HFFc6 (cell line): ENCODE results near the gene ADGRB2. TPM values are rescaled to one million over a fixed set of nuclear protein-coding genes. Genes with fewer than 3 reads are reported as not detected.

Experiments
- DNase-seq: peaks from one replicate; pipeline ENCODE4 v3.0.0-alpha.2; 2018
- H3K27ac Mint-ChIP-seq: 2 replicates; pipeline ENCODE4 v1.8.0; 2020; ENCODE audit warnings: mild to moderate bottlenecking, mixed read lengths
- H3K27me3 Mint-ChIP-seq: 2 replicates; pipeline ENCODE4 v1.8.0; 2021; ENCODE audit warnings: mild to moderate bottlenecking, moderate library complexity, mixed read lengths; ENCODE audit not compliant: insufficient read depth
- H3K36me3 Mint-ChIP-seq: 2 replicates; pipeline ENCODE4 v1.8.0; 2021; ENCODE audit warnings: low read depth, mixed read lengths
- H3K4me1 Mint-ChIP-seq: 2 replicates; pipeline ENCODE4 v1.8.0; 2020; ENCODE audit warnings: low read depth, mixed read lengths
- H3K4me3 Mint-ChIP-seq: 2 replicates; pipeline ENCODE4 v1.8.0; 2020; ENCODE audit warnings: mild to moderate bottlenecking, moderate library complexity, mixed read lengths
- H3K9me3 Mint-ChIP-seq: 2 replicates; pipeline ENCODE4 v1.8.0; 2020; ENCODE audit warnings: mild to moderate bottlenecking, mixed read lengths
- CTCF ChIP-seq: fragments of 200-600 bp; sonication (generic); IDR thresholded peaks from 2 replicates; pipeline ENCODE4 v1.5.0; 2021; ENCODE audit warnings: antibody characterized with exemption, mild to moderate bottlenecking
- total RNA-seq, 6 experiments: library from RNA; stranded (reverse); fragmentation: NEBNext Ultra II Directional; extraction: Animal tissue kit (Norgen Biotek cat#: 25700); gene quantifications; 2 replicates in 1 of 6; 3 replicates in 5 of 6; pipeline ENCODE4 v1.2.3, GENCODE V29; 2021

The ADGRB2 gene
- total RNA-seq, 6 experiments from 2014 or later = 4.9 to 8.8 (median 6.4) TPM

GRCh38 chr1:31805318-31805717, 41.2 kb upstream of the ADGRB2 start:
- Mint-ChIP-seq H3K4me3 (no peak overlapping the region), H3K9me3 (no peaks in the 10 kb centered on the region), H3K4me1 (peaks cover 11% of the 10 kb centered on the region), H3K36me3 (no peaks in the 10 kb centered on the region), H3K27me3 (no peaks in the 10 kb centered on the region; the same call in 1 of the 2 replicates), H3K27ac (no peak overlapping the region)
- no peak for TF ChIP-seq CTCF
- DNase-seq = no peak

GRCh38 chr1:31804098-31804497, 40.0 kb upstream of the ADGRB2 start:
- H3K36me3 Mint-ChIP-seq = no peaks in the 10 kb centered on the region
- H3K27ac Mint-ChIP-seq = no peak overlapping the region
- no peak for DNase-seq
- peaks cover 13% of the 10 kb centered on the region for H3K4me1 Mint-ChIP-seq
- H3K9me3 Mint-ChIP-seq = no peaks in the 10 kb centered on the region
- TF ChIP-seq CTCF = no peak
- no peak overlapping the region for H3K4me3 Mint-ChIP-seq
- H3K27me3 Mint-ChIP-seq = no peaks in the 10 kb centered on the region; the same call in 1 of the 2 replicates

- Mint-ChIP-seq H3K27ac (no peak overlapping the region), H3K4me3 (no peak overlapping the region), H3K27me3 (no peaks in the 10 kb centered on the region; the same call in 1 of the 2 replicates), H3K9me3 (no peaks in the 10 kb centered on the region), H3K4me1 (peaks cover 18% of the 10 kb centered on the region), H3K36me3 (no peaks in the 10 kb centered on the region)
- DNase-seq = no peak
- TF ChIP-seq CTCF = no peak
Observed at GRCh38 chr1:31803610-31804009, 39.5 kb upstream of the ADGRB2 start.

GRCh38 chr1:31802190-31803150, 38.3 kb upstream of the ADGRB2 start:
- Mint-ChIP-seq H3K27ac (peak overlapping the region; percentile 2; the same call in 1 of the 2 replicates), H3K4me3 (peak overlapping the region; percentile 65; the same call in 1 of the 2 replicates), H3K9me3 (no peaks in the 10 kb centered on the region), H3K27me3 (no peaks in the 10 kb centered on the region; the same call in 1 of the 2 replicates), H3K36me3 (peaks cover 2% of the 10 kb centered on the region), H3K4me1 (peaks cover 29% of the 10 kb centered on the region)
- no peak for DNase-seq
- TF ChIP-seq CTCF = no peak

GRCh38 chr1:31801458-31801857, 37.3 kb upstream of the ADGRB2 start:
- TF ChIP-seq CTCF = no peak
- no peak for DNase-seq
- H3K27me3 Mint-ChIP-seq = no peaks in the 10 kb centered on the region; the same call in 1 of the 2 replicates
- H3K9me3 Mint-ChIP-seq = no peaks in the 10 kb centered on the region
- H3K27ac Mint-ChIP-seq = no peak overlapping the region
- H3K4me1 Mint-ChIP-seq = peaks cover 39% of the 10 kb centered on the region
- H3K36me3 Mint-ChIP-seq = peaks cover 12% of the 10 kb centered on the region
- no peak overlapping the region for H3K4me3 Mint-ChIP-seq
